MV-4-11 (cell line): Measurements from ENCODE around the gene ERVH48-1.

Experiments
- DNase-seq: peaks from one replicate; lab custom pipeline; 2025; lab: John Stamatoyannopoulos, UW

Gene ERVH48-1

GRCh38 chr21:42903817-42904216 lies 21.6 kb downstream of the ERVH48-1 start:
- no peak for DNase-seq

- no peak for DNase-seq
These were observed 25.0 kb downstream of the ERVH48-1 start for GRCh38 chr21:42900446-42900845.

GRCh38 chr21:42892931-42893755 lies 32.3 kb downstream of the ERVH48-1 start, which contains the start of gene NDUFV3:
Gene NDUFV3 (plus strand): TSS chr21:42893309. CDS start chr21:42893334, 25 bp downstream.
- DNase-seq: peak; percentile 98

GRCh38 chr21:42892582-42892930 lies 32.9 kb downstream of the ERVH48-1 start:
- DNase-seq: no peak

- peak; percentile 45 for DNase-seq
These were observed 38.1 kb downstream of the ERVH48-1 start for GRCh38 chr21:42887326-42887725.

GRCh38 chr21:42883921-42884320 lies 41.5 kb downstream of the ERVH48-1 start:
- no peak for DNase-seq

- DNase-seq: no peak
These were observed 45.1 kb downstream of the ERVH48-1 start for GRCh38 chr21:42880352-42880751.

- peak; percentile 95 for DNase-seq
These were observed 46.2 kb downstream of the ERVH48-1 start, which contains the start of gene WDR4 for GRCh38 chr21:42878993-42879787. Gene WDR4 (minus strand): TSS chr21:42879539. CDS start chr21:42879495, 44 bp downstream.

- DNase-seq: no peak
These were observed 46.8 kb downstream of the ERVH48-1 start for GRCh38 chr21:42878678-42878992.

- peak; percentile 34 for DNase-seq
These were observed 49.6 kb downstream of the ERVH48-1 start for GRCh38 chr21:42875811-42876210.

- no peak for DNase-seq
These were observed 52.3 kb downstream of the ERVH48-1 start for GRCh38 chr21:42873096-42873495.

GRCh38 chr21:42868196-42868595 lies 57.2 kb downstream of the ERVH48-1 start:
- no peak for DNase-seq
